ENCODE measurements around the gene PCBP3. TPM values are rescaled to one million over a fixed set of nuclear protein-coding genes. Genes with fewer than 3 reads are reported as not detected.

The PCBP3 gene
- total and polyA plus RNA-seq, 2 of the 13 experiments (the other 11 are each of a cell fraction or from before 2014, with no cell fraction given): not detected

DNA sequence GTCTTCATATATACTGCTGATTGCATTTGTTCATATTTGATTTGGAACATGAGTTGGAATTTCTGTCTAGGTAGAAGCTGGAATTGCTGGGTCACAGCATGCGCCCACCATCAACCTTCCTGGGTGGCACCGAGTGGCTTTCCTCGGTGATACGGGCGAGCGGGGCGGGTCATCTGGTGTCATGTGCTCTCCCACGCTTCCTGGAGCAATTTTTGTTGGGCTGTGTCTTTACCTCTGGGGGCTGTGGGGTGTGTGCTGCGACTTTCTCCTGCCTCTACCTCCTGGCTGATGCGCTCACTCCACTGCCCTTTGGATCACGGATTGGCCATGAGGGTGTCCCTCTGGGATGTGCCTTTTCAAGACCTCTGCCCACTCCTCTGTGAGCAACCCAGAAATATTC, 229.4 kb downstream of the PCBP3 start (continued):
- TF ChIP-seq ZNF510 (CRISPR knock-in tag; IDR thresholded peaks at IDR 0.05; ENCODE audit: low read depth): no peak
- no peak for TF ChIP-seq ZNF598 (CRISPR knock-in tag; IDR thresholded peaks at IDR 0.05; ENCODE audit: borderline replicate concordance)
- TF ChIP-seq, protein P1, sequence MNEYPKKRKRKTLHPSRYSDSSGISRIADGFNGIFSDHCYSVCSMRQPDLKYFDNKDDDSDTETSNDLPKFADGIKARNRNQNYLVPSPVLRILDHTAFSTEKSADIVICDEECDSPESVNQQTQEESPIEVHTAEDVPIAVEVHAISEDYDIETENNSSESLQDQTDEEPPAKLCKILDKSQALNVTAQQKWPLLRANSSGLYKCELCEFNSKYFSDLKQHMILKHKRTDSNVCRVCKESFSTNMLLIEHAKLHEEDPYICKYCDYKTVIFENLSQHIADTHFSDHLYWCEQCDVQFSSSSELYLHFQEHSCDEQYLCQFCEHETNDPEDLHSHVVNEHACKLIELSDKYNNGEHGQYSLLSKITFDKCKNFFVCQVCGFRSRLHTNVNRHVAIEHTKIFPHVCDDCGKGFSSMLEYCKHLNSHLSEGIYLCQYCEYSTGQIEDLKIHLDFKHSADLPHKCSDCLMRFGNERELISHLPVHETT (CRISPR knock-in tag; conservative IDR thresholded peaks at IDR 0.05): no peak
- TF ChIP-seq ARNTL (CRISPR knock-in tag; IDR thresholded peaks at IDR 0.05): no peak
- TF ChIP-seq, protein P2, sequence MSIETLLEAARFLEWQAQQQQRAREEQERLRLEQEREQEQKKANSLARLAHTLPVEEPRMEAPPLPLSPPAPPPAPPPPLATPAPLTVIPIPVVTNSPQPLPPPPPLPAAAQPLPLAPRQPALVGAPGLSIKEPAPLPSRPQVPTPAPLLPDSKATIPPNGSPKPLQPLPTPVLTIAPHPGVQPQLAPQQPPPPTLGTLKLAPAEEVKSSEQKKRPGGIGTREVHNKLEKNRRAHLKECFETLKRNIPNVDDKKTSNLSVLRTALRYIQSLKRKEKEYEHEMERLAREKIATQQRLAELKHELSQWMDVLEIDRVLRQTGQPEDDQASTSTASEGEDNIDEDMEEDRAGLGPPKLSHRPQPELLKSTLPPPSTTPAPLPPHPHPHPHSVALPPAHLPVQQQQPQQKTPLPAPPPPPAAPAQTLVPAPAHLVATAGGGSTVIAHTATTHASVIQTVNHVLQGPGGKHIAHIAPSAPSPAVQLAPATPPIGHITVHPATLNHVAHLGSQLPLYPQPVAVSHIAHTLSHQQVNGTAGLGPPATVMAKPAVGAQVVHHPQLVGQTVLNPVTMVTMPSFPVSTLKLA (IDR thresholded peaks at IDR 0.05): no peak
- TF ChIP-seq, protein P3, sequence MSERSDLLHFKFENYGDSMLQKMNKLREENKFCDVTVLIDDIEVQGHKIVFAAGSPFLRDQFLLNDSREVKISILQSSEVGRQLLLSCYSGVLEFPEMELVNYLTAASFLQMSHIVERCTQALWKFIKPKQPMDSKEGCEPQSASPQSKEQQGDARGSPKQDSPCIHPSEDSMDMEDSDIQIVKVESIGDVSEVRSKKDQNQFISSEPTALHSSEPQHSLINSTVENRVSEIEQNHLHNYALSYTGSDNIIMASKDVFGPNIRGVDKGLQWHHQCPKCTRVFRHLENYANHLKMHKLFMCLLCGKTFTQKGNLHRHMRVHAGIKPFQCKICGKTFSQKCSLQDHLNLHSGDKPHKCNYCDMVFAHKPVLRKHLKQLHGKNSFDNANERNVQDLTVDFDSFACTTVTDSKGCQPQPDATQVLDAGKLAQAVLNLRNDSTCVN (CRISPR knock-in tag; IDR thresholded peaks at IDR 0.05; ENCODE audit: borderline replicate concordance): no peak

DNA sequence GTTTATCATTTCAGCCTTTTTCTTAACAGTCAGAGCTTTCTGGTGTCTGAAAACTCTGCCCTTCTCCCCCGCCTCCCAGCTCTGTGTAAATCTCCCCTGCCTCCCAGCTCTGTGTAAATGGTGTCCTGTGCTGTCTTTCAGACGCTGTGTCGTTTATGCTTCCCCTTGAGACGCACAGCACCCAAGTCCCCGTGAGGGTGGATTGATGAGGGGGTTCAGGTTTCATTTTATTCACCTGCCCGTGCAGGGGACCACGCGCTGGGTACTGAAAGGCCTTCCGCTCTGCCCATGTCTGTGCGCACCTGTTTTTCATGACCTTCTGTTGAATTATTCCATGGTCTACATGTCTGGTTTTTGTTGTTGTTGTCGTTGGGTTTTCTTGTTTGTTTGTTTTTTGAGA, 229.9 kb downstream of the PCBP3 start:
- 35% methylated on average over 11 of the region's 11 CpGs for WGBS (ENCODE audit: low lambda C conversion rate)
- DNase-seq (ENCODE audit: low spot score): no peak
- no peaks in the 10 kb centered on the region for H3K9me3 ChIP-seq (ENCODE audit: low read length)
- H4K20me1 ChIP-seq (ENCODE audit: insufficient read depth, low read length): no peaks in the 10 kb centered on the region
- CTCF ChIA-PET (ENCODE audit: low intra/inter-chr PET ratio, low total read pairs): no interaction called here
- no peaks in the 10 kb centered on the region for H3K36me3 ChIP-seq (replicated peaks in 1 of 2; ENCODE audit: control insufficient read depth in 1 of 2, insufficient read depth in 2 of 2, low read length in 2 of 2)
- H3K79me2 ChIP-seq (ENCODE audit: insufficient read depth, low read length): no peaks in the 10 kb centered on the region
- H3K27ac ChIP-seq (ENCODE audit: extremely low read length, insufficient read depth, low read length): no peak overlapping the region
- no peak overlapping the region for H3K4me2 ChIP-seq (ENCODE audit: low read depth, low read length)
- no peak for FAIRE-seq
- POLR2A ChIA-PET: no interaction called here
- in situ Hi-C loops (cut with HindIII; ENCODE audit: extremely low pct_ligation_motif_present, low pct_unique_long_range_greater_than_20kb) (no loop called here), intact Hi-C loops (cut with micrococcal nuclease; ENCODE audit: unreplicated experiment) (no loop called here)
- peaks cover 23 to 88% of the 10 kb centered on the region in 2 experiments for H3K27me3 ChIP-seq (ENCODE audit: control insufficient read depth in 1 of 2, insufficient read depth in 2 of 2, low read length in 2 of 2)
- ATAC-seq: no peak
- H2AFZ ChIP-seq (ENCODE audit: low read length): no peak overlapping the region
- H3K4me1 ChIP-seq (ENCODE audit: insufficient read depth, low read length): 0 out of 2 replicates have a peak, but pooled peaks cover 5% of the 10 kb centered on the region
- TF ChIP-seq GLI4 (CRISPR knock-in tag; IDR thresholded peaks at IDR 0.05; ENCODE audit: borderline replicate concordance): no peak
- BruUV-seq (replicated peaks): no TSS peak
- H3K4me3 ChIP-seq (replicated peaks in 1 of 3; ENCODE audit: insufficient read depth in 1 of 3, low read depth in 2 of 3, low read length in 3 of 3): no peak overlapping the region
- H3K9ac ChIP-seq (ENCODE audit: insufficient read depth, low read depth, low read length): no peak overlapping the region

Data from HepG2 (cell line).